HG03354 (cell line): Measurements from ENCODE around the gene PLBD1.

ENCODE experiments used
- ATAC-seq: cut with Tn5 transposase; IDR thresholded peaks from one replicate; pipeline ENCODE4 v1.9.1; 2021; ENCODE audit warnings: mild to moderate bottlenecking; ENCODE audit not compliant: unreplicated experiment, poor library complexity, severe bottlenecking

The PLBD1 gene

GRCh38 chr12:14567351-14568162, at the start of gene PLBD1:
Gene PLBD1 (minus strand): TSS chr12:14567883. CDS start chr12:14567696, 187 bp downstream.
- ATAC-seq = no peak

- ATAC-seq = peak; percentile 54
These were observed 47.0 kb upstream of the PLBD1 start for GRCh38 chr12:14614704-14615121.

DNA sequence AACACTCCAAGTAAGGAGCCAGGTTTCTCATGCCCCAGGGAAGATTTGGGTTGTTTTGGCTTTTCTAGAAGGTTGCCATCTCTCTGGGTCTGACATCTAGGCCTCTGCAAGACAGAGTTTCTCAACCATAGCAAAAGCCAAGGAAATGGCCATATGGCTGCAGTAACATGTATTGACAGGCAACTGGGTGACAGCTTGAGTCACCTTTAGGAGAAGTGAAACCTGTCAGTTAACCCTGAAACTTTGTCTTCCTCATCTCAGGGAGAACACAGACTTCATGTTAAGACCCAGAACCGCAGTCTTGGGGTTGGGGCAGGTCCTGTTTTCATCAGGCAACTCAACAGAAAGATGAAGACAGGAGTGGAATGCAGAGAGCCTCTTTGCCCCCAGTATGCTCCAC, 46.0 kb upstream of the PLBD1 start:
- ATAC-seq = peak; percentile 95

DNA sequence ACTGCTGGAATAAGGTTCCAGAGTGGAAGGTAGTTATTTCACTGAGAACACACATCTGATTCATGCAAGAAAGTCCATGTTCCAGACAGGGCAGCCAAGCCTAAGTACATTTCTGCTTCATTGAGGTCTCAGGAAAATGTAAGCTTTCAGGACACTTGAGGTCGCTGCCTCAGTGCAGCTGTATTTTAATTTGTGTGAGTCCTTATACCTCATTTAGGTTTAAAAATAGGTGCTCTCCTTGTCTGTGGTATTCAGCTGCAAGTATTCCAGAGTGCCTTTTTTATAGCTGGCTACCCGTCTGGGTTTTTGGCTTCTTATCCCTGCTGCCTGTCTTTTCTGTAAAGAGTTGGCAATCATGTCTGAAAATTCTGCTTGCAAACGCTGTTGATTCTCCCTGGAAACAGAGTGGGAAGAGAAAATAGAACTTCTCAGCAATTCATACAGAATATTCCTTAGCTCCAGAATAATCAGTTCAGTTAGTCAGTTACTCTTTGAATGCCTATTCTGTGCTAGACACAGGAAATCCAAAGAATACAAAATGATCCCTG, 45.3 kb upstream of the PLBD1 start:
- no peak for ATAC-seq

DNA sequence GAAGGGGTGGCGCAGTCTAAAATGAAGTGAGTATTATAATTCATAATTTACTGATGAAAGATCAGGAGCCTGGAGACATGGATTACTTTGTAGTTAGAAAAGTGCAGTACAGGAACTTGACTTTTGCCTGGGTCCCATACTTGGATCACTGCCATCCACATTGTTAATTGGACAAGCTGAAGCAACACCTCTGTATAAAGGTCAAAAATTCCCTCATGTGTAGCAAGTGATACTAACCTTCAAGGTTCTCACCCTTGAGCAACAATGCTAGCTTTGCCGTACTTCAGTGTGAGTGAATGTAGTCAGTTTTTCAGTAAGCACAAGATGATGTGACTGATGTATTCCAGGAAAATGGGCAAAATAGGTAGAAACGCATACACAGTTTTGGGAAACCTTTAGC, 44.6 kb upstream of the PLBD1 start:
- no peak for ATAC-seq

DNA sequence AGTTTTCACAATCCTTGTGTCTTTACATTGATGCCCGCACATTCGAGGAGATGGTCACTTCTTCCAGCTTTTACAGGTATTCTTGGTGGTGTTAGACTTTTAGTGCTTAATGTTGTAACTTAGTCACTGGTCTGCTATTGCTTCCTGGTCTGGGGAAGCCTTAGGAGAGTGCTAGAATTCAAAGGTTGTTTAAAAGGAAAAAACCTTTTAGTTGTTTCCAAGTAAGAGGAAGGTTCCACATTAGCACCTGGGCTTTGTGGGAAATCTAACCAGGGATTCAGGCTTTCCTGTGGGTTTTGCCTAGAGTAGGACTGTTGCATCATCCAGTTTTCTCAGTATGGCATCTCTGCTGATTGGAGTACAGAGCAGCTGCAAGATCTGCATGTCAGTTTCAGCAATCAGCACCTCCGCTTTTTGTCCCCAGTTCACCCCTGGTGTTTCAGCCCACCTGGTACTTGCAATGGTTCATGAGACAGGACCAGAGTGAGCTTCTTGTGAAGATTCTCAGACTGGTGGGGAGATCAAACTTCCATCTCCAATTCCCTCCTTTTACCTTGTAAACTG, 44.0 kb upstream of the PLBD1 start:
- no peak for ATAC-seq

- ATAC-seq = no peak
These were observed 39.9 kb upstream of the PLBD1 start for GRCh38 chr12:14607568-14607967.

DNA sequence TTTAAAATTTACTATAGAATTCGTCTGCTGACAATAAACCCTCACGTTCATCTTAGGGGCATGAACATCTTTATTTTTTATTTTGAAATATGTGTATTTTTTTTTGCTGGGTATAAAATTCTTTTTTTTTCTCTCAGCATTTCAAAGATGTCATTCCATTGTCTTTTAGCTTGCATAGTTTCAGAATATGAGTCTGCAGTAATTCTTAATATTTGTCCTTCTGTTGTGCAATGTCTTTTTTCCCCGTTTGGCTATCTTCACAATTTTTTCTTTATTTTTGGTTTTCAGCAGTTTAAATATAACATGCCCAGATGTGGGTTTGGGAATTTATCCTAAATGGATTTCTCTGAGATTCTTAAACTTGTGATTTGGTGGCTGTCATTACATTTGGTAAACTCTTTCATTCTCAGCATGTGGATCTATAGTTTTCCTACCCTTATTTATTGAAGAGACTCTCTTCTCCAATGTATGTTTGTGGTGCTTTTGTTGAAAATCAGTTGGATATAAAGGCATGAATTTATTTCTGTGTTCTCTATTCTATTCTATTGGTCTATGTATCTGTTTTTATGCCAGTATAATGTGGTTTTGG, 37.8 kb upstream of the PLBD1 start:
- no peak for ATAC-seq

GRCh38 chr12:14601692-14602478, 34.2 kb upstream of the PLBD1 start:
- no peak for ATAC-seq

DNA sequence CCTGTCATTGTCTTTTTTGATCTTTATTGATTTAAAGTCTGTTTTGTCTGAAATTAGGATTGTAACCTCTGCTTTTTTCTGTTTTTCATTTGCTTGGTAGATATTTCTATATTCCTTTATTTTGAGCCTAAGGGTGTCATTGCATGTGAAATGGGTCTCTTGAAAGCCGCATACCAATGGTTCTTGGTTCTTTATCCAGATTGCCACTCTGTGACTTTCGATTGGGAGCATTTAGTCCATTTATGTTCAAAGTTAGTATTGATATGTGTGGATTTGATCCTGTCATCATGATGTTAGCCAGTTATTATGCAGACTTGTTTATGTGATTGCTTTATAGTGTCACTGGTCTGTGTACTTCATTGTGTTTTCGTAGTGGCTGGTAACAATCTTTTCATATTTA, 29.8 kb upstream of the PLBD1 start:
- ATAC-seq = no peak

DNA sequence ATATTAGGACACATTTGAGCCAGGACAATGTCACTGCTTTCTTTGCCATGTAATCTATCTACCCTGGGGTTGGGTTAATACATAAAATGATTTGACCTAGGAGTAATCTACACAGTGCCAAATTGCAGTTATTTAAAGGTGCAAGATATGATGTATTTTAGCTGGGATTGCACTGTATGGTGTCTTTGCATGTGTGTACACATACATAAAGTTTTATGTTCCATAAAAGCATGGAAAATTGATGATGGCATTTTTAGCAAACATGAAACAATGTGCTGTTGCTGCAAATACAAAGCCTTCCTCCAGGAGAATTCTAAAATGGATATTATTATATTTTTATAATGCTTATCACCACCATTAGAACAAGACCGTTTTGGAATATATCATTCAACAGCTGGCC, 24.0 kb upstream of the PLBD1 start:
- no peak for ATAC-seq

DNA sequence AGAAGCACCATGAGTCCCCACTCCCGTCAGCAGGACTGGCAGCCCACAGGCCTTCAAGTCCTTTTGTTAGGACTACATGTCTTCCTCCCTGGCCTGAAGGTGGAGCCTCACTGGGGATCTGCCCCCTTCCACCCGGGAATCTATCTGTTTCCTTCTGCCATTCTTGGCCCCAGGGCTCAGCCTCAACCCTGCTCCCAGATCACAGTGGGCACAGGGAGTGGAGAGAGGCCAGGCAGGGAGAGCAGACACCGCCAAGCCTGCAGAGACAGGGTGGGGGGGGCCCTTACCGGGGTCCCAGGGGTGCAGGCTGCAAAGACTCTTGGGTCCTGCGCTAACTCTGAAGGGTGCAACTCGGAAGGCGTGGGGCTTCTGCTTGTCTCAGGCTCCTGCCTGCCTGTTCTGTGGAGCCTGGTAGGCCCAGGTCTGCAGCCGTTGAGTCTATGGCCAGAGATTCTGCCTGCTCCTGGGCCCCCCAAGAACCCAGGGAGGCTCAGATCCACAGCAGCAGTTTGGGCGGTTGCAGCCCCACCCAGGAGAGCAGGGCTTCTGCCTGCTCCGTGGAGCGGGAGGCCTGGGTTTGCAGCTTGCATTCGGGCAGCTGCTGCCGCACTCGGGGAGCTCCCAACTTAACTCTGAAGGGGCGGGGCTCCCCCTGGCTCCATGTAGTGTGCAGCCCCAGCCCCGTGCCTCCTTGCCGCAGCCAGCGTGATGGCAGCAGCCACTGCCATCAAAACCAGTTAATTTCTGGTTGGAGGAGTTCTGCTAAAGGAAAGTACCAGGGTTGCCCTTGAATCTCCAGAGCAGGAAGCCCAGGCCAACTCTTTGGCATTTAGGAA, 21.7 kb upstream of the PLBD1 start:
- ATAC-seq = no peak

GRCh38 chr12:14588571-14588970, 20.9 kb upstream of the PLBD1 start:
- ATAC-seq = no peak

- ATAC-seq = no peak
These were observed 11.0 kb upstream of the PLBD1 start for GRCh38 chr12:14578646-14579045.

GRCh38 chr12:14577344-14577743, 9.7 kb upstream of the PLBD1 start:
- ATAC-seq = peak; percentile 65

DNA sequence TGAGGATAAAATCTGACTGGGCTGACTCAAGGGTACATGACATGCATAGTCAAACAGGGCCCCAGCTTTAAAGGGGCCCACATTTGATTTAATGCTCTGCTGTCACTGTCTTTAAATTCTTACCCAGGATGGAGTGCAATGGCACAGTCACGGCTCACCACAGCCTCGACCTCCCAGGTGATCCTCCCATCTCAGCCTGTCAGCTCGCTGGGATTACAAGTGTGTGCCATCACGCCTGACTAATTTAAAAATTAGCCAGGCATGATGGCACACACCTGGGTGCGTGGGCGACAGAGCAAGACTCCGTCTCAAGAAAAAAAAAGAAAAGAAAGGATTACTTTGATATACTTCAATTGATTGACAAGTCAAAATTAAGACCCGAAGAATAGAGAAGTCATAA, 9.2 kb upstream of the PLBD1 start:
- peak; percentile 45 for ATAC-seq

- no peak for ATAC-seq
These were observed 7.9 kb upstream of the PLBD1 start for GRCh38 chr12:14575585-14575984.

- no peak for ATAC-seq
These were observed 5.4 kb upstream of the PLBD1 start for GRCh38 chr12:14573118-14573517.

DNA sequence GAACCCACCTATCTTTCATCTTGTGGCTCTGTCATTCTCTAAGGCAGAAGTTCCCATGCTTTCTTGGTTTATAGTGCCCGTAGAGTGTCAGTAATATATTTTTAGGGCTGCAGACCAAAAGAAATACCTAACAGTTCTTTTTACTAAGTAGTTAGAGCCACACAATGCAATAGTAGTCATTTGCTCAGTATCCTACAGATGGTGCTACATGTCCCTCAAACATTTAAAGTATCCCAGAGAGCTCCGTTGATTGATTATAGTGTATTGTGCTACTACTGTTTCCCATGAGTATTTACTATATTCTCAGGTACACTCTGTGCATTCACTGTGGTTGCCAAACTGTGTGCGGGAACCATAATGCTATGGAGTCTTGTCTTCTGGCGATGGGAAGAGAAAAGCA, 4.7 kb upstream of the PLBD1 start:
- no peak for ATAC-seq
